ENCODE data around the gene UCHL5. TPM values are rescaled to one million over a fixed set of nuclear protein-coding genes. Genes with fewer than 3 reads are reported as not detected.

UCHL5 gene, protein sequence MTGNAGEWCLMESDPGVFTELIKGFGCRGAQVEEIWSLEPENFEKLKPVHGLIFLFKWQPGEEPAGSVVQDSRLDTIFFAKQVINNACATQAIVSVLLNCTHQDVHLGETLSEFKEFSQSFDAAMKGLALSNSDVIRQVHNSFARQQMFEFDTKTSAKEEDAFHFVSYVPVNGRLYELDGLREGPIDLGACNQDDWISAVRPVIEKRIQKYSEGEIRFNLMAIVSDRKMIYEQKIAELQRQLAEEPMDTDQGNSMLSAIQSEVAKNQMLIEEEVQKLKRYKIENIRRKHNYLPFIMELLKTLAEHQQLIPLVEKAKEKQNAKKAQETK
- 41.7 to 51.9 TPM (median 43.9 TPM) in 5 replicates for total RNA-seq (2022; extraction: Qiagen RNA extraction)

GRCh38 chr1:193059282-193060114 lies at the start of gene UCHL5, which contains the start of gene RO60:
UCHL5 (minus strand) TSS chr1:193059360; CDS start chr1:193059260, 100 bp downstream.
RO60 (plus strand) TSS chr1:193059612; CDS start chr1:193069055, 9,443 bp downstream.

GRCh38 chr1:193104907-193105820 lies 46.0 kb upstream of the UCHL5 start, which contains the start of gene GLRX2:
GLRX2 (minus strand) TSS chr1:193105414; CDS start chr1:193105382, 32 bp downstream.

Other genes starting within 250 kb of the UCHL5 start
- gene RO60, start 252 bp upstream of the UCHL5 start, total RNA-seq (2022; extraction: Qiagen RNA extraction) = 22.4 to 35.4 TPM (median 28.0 TPM) in 5 replicates
- 34.0 to 49.7 TPM (median 44.3 TPM) in 5 replicates for gene GLRX2, start 46.1 kb upstream of the UCHL5 start, total RNA-seq (2022; extraction: Qiagen RNA extraction)
- gene CDC73, start 62.7 kb upstream of the UCHL5 start, total RNA-seq (2022; extraction: Qiagen RNA extraction) = 27.7 to 36.5 TPM (median 32.7 TPM) in 5 replicates
- gene B3GALT2, start 127.3 kb upstream of the UCHL5 start, total RNA-seq (2022; extraction: Qiagen RNA extraction) = not detected in 5 replicates